Activated CD4-positive, alpha-beta T cell treated with anti-CD3 and anti-CD28 coated beads for 36 hours (primary cell): ENCODE results near the gene PTGER4. TPM values are rescaled to one million over a fixed set of nuclear protein-coding genes. Genes with fewer than 3 reads are reported as not detected.
"Not testable (repeated sequence)": the region's sequence is repeated elsewhere in the genome, so short reads cannot be mapped to it uniquely, and the experiment has no call there.

Experiments
- ATAC-seq: fragments of 200-7000 bp; cut with Tn5 transposase; one replicate; pipeline ENCODE4 v1.10.0; 2021; ENCODE audit warnings: mild to moderate bottlenecking, moderate library complexity
- CTCF ChIA-PET: fragments of 350-600 bp; sonication (Branson Sonifier 250); formaldehyde crosslinking; loops from one replicate; lab custom pipeline; 2021; ENCODE audit warnings: antibody characterized with exemption; lab: Charles Lee
- POLR2A ChIA-PET: fragments of 350-600 bp; sonication (Branson Sonifier 250); formaldehyde crosslinking; loops from one replicate; lab custom pipeline; 2021; ENCODE audit warnings: antibody characterized with exemption, inconsistent platforms; lab: Charles Lee
- DNase-seq: peaks from one replicate; pipeline ENCODE4 v3.0.0-alpha.2; 2020
- H3K27ac Mint-ChIP-seq: one replicate; pipeline ENCODE4 v1.8.0; 2021; ENCODE audit warnings: mixed read lengths
- H3K27me3 Mint-ChIP-seq: one replicate; pipeline ENCODE4 v1.8.0; 2021; ENCODE audit warnings: mixed read lengths
- H3K36me3 Mint-ChIP-seq: one replicate; pipeline ENCODE4 v1.8.0; 2021; ENCODE audit warnings: low read depth, mixed read lengths
- H3K4me1 Mint-ChIP-seq: one replicate; pipeline ENCODE4 v1.8.0; 2021; ENCODE audit warnings: mixed read lengths
- H3K4me3 Mint-ChIP-seq: one replicate; pipeline ENCODE4 v1.8.0; 2021; ENCODE audit warnings: mild to moderate bottlenecking, moderate library complexity, mixed read lengths
- H3K9me3 Mint-ChIP-seq: one replicate; pipeline ENCODE4 v1.8.0; 2021; ENCODE audit warnings: low read depth, mixed read lengths
- intact Hi-C, 2 experiments: fragments of 100-400 bp; cut with DNase I in 1 of 2; cut with micrococcal nuclease in 1 of 2; formaldehyde crosslinking; loops; one replicate each; pipeline versions ENCODE4 v1.14.2 to v1.15.1; 2022 to 2024; cut with DNase I, micrococcal nuclease
- total RNA-seq, 2 experiments: library from RNA; stranded (reverse); gene quantifications; one replicate each; pipeline ENCODE4 v1.2.3, GENCODE V29; 2021

Gene PTGER4
- total RNA-seq, 2 experiments from 2014 or later = 71.7 to 91.2 TPM

DNA sequence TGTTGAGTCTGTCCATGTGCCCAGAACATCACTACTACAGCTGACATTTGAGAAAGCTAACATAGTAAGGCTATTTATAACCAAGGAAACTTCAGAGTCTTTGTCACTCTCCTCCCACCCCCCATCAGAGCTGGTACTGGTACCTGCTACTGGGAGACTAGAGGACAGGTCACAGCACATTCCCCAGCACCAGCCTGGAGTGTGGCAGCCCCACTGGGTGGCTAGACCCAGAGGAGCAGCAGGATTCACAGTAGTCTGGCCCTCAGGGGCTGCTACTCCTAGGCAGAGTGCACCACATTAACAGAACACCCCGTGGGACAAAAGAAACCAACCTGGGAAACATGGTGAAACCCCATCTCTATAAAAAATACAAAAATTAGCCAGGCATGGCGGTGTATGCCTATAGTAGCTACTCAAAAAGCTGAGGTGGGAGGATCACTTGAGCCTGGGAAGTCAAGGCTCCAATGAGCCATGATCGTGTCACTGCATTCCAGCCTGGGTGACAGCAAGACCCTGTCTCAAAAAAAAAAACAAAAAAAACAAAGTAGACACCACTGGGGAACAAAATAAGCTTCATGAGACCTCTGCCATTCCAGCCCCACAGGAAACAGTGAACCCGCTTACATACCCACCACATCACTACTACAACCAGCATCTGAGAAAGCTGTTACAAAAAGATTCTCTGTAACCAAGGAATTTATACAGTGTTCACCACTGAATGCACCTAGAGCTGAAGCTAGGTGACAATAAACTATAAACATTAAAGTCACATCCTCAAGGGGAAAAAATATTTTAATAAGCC lies 26.3 kb upstream of the PTGER4 start:
- no peak for DNase-seq
- ChIA-PET POLR2A (interaction anchor here (0.6 to 0.7 kb wide), 3 partner anchors 27 to 269 kb away, joined by 3 read pairs; partner anchors contain the start of gene PTGER4), CTCF (interaction anchor here (1.1 to 1.7 kb wide), 2 partner anchors 19 to 20 kb away, joined by 3 read pairs; no protein-coding TSS in a partner anchor)
- Mint-ChIP-seq H3K27ac (peak overlapping the region; percentile 91), H3K36me3 (peaks cover 2% of the 10 kb centered on the region), H3K27me3 (no peaks in the 10 kb centered on the region), H3K4me3 (peak overlapping the region; percentile 71), H3K9me3 (peaks cover 3% of the 10 kb centered on the region), H3K4me1 (peaks cover 64% of the 10 kb centered on the region)
- intact Hi-C loops = loop anchor here (2.0 kb wide), 3 partner anchors 21 to 75 kb away; partner anchors contain the start of gene PTGER4 (in 1 of the 2)
- ATAC-seq = peak; percentile 14

GRCh38 chr5:40654377-40654991 lies 25.2 kb upstream of the PTGER4 start:
- H3K27ac Mint-ChIP-seq = peak overlapping the region; percentile 91
- no peaks in the 10 kb centered on the region for H3K27me3 Mint-ChIP-seq
- DNase-seq = no peak
- ChIA-PET POLR2A (interaction anchor here (0.7 kb wide), 2 partner anchors 31 to 1490 kb away, joined by 3 to 7 read pairs; no protein-coding TSS in a partner anchor), CTCF (interaction anchor here (0.6 to 1.7 kb wide), 6 partner anchors 16 to 37 kb away, joined by 3 to 4 read pairs (median 3); no protein-coding TSS in a partner anchor)
- peaks cover 3% of the 10 kb centered on the region for H3K9me3 Mint-ChIP-seq
- intact Hi-C loops = loop anchor here (2.0 kb wide), 2 partner anchors 20 to 24 kb away; partner anchors contain the start of gene PTGER4 (in 1 of the 2)
- peak; percentile 11 for ATAC-seq
- peak overlapping the region; percentile 71 for H3K4me3 Mint-ChIP-seq
- H3K4me1 Mint-ChIP-seq = peaks cover 59% of the 10 kb centered on the region
- H3K36me3 Mint-ChIP-seq = no peaks in the 10 kb centered on the region

- Mint-ChIP-seq H3K4me1 (peaks cover 53% of the 10 kb centered on the region), H3K4me3 (peak overlapping the region; percentile 59)
- intact Hi-C loops = loop anchor here (2.0 to 5.0 kb wide), 3 partner anchors 20 to 1573 kb away; partner anchors contain the start of gene PTGER4 (in 1 of the 2)
These were observed 24.6 kb upstream of the PTGER4 start for GRCh38 chr5:40655138-40655537.

DNA sequence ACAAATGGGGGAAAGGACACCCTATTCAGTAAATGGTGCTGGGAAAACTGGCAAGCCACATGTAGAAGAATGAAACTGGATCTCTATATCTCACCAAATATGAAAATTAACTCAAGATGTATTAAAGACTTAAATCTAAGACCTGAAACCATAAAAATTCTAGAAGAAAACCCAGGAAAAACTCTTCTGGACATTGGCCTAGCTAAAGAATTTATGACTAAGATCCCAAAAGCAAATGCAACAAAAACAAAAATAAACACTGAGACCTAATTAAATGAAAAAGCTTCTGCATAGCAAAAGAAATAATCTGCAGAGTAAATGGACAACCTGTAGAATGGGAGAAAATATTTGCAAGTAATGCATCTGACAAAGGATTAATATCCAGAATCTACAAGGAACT lies 23.6 kb upstream of the PTGER4 start:
- H3K27ac Mint-ChIP-seq, DNase-seq, ATAC-seq, H3K36me3 Mint-ChIP-seq, H3K4me3 Mint-ChIP-seq, H3K27me3 Mint-ChIP-seq, H3K9me3 Mint-ChIP-seq, POLR2A ChIA-PET: not testable (repeated sequence)
- intact Hi-C loops = loop anchor here in 1 of 2 experiments (5.0 kb wide), 1 partner anchor 1574 kb away; no protein-coding TSS in a partner anchor
- CTCF ChIA-PET = interaction anchor here (1.4 to 1.5 kb wide), 2 partner anchors 9 to 15 kb away, joined by 3 to 4 read pairs; no protein-coding TSS in a partner anchor
- H3K4me1 Mint-ChIP-seq = peaks cover 48% of the 10 kb centered on the region

More at GRCh38 chr5:40655138-40655537, 24.6 kb upstream of the PTGER4 start:
- peak overlapping the region; percentile 91 for H3K27ac Mint-ChIP-seq
- no peak for DNase-seq
- ATAC-seq = peak; percentile 55
- H3K27me3 Mint-ChIP-seq = no peaks in the 10 kb centered on the region
- H3K36me3 Mint-ChIP-seq = no peaks in the 10 kb centered on the region
- ChIA-PET CTCF (interaction anchor here (0.6 to 1.7 kb wide), 7 partner anchors 10 to 38 kb away, joined by 3 to 4 read pairs (median 3); no protein-coding TSS in a partner anchor), POLR2A (interaction anchor here (0.7 kb wide), 2 partner anchors 32 to 1491 kb away, joined by 3 to 7 read pairs; no protein-coding TSS in a partner anchor)
- peaks cover 3% of the 10 kb centered on the region for H3K9me3 Mint-ChIP-seq

DNA sequence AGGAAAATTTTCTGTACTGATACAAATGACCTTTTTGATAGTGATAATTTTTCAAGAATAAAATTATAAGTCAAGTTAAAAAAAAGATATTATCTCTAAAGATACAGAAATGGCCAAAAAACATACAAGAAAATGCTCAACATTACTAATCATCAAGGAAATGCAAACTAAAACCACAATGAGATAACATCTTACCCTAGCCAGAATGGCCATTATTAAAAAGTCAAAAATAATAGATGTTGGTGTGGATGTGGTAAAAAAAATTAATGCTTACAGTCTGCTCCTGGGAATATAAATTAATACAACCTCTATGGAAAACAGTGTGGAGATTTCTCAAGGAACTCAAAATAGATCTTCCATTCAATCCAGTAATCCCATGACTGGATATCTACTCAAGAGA lies 22.9 kb upstream of the PTGER4 start:
- peaks cover 3% of the 10 kb centered on the region for H3K9me3 Mint-ChIP-seq
- DNase-seq (no peak), ATAC-seq (no peak)
- ChIA-PET CTCF (no interaction called here), POLR2A (no interaction called here)
- H3K4me3 Mint-ChIP-seq = no peak overlapping the region
- no peaks in the 10 kb centered on the region for H3K27me3 Mint-ChIP-seq
- intact Hi-C loops = loop anchor here in 1 of 2 experiments (5.0 kb wide), 1 partner anchor 1574 kb away; no protein-coding TSS in a partner anchor
- no peaks in the 10 kb centered on the region for H3K36me3 Mint-ChIP-seq
- peaks cover 48% of the 10 kb centered on the region for H3K4me1 Mint-ChIP-seq
- H3K27ac Mint-ChIP-seq = no peak overlapping the region

DNA sequence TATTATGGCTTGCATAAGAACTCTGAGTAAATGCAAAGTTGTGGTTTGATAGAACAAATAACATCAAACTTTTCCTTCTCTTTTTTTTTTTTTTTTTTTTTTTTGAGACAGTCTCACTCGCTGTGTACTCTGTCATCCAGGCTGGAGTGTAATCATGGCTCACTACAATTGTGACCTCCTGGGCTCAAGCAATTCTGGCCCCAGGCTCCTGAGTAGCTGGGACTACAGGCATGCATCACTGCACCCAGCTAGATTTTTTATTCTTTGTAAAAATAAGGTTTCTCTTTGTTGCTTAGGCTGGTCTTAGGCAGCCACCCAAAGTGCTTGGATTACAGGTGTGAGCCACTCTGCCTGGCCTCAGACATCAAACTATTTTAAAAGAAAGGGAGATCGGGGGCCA lies 19.0 kb upstream of the PTGER4 start:
- DNase-seq = no peak
- Mint-ChIP-seq H3K9me3 (peaks cover 3% of the 10 kb centered on the region), H3K27me3 (no peaks in the 10 kb centered on the region), H3K36me3 (no peaks in the 10 kb centered on the region), H3K27ac (no peak overlapping the region), H3K4me3 (no peak overlapping the region), H3K4me1 (peaks cover 10% of the 10 kb centered on the region)
- ChIA-PET CTCF (interaction anchor here (1.2 to 1.5 kb wide), 2 partner anchors 11 to 20 kb away, joined by 3 to 4 read pairs; no protein-coding TSS in a partner anchor), POLR2A (no interaction called here)
- no peak for ATAC-seq
- intact Hi-C loops = no loop called here

DNA sequence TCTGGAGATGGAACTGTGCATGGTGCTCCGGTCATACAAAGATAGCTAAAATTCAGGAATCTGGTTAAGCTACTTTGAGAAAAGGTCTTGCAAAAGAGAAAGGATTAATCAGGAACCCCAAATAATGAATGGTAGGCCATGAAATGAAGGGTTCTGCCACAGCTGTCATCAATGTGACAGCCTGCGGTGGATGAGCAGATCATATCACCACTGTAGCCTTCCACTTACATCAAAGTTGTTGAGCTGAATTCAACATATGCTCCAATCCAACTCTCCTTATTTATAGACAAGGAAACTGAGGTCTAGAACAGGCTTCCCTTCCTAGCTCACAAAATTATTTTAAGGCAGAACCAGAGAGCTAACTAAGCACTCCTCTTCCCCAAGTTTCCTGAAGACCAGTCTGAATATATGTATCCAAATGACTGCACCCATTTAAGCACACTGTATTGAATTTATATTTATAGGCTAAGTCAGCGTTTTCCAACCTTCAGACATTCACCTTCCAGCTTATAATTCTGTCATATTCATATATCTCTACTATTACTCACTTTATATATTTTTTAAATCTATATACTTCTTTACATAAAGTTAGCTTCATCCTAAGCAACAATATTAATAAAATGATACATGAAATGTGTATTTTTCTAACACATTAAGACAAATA lies 13.9 kb upstream of the PTGER4 start:
- H3K27me3 Mint-ChIP-seq = no peaks in the 10 kb centered on the region
- peaks cover 23% of the 10 kb centered on the region for H3K4me1 Mint-ChIP-seq
- POLR2A ChIA-PET = interaction anchor here (0.5 kb wide), 1 partner anchor 116 kb away, joined by 4 read pairs; no protein-coding TSS in a partner anchor
- H3K9me3 Mint-ChIP-seq = no peaks in the 10 kb centered on the region
- no peak overlapping the region for H3K4me3 Mint-ChIP-seq
- CTCF ChIA-PET = interaction anchor here (0.7 to 1.2 kb wide), 2 partner anchors 10 to 21 kb away, joined by 4 read pairs; no protein-coding TSS in a partner anchor
- H3K27ac Mint-ChIP-seq = no peak overlapping the region
- DNase-seq (no peak), ATAC-seq (no peak)
- intact Hi-C loops = no loop called here
- no peaks in the 10 kb centered on the region for H3K36me3 Mint-ChIP-seq

DNA sequence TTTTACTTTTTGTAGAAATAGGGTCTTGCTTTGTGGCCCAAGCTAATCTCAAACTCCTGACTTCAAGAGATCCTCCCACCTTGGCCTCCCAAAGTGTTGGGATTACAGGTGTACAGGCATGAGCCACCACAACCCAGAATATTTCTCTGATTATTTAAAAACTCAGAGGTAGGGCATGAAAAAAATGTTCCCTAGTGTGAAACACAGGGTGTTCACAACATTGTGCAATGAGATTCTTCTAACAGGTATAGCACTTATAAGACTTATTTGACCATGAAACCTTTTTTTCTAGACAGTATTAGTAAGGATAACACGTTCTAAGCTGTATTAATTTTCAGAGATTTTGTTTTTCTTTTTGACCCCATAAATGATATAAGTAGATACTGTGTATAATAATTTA lies 13.1 kb upstream of the PTGER4 start:
- Mint-ChIP-seq H3K27ac (no peak overlapping the region), H3K27me3 (no peaks in the 10 kb centered on the region), H3K4me3 (no peak overlapping the region), H3K9me3 (no peaks in the 10 kb centered on the region), H3K36me3 (no peaks in the 10 kb centered on the region), H3K4me1 (peaks cover 30% of the 10 kb centered on the region)
- intact Hi-C loops = no loop called here
- CTCF ChIA-PET = no interaction called here
- no peak for ATAC-seq
- DNase-seq = no peak
- POLR2A ChIA-PET = no interaction called here

DNA sequence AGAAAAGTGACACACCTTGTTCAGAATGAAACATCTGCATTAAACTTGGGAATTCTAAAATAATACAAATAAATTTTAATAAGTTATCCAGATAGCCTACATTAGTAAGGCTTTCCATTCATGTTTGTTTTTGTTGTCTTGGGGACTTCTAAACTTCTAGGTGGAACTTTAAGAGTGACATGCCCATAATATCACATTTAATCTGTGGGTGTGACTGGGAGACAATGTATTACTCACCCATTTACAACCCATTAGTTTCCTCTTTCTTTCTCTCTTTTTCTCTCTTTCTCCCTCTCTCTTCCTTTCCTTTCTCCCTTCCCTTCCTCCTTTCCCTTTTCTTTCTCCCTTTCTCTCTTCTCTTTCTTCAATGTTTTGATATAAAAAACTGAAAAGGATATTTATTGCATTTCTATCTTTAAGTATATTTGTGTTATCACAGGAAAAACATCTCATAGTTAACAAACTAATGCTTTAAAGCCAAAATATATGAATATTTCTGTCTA lies 12.5 kb upstream of the PTGER4 start:
- intact Hi-C loops = no loop called here
- Mint-ChIP-seq H3K36me3 (no peaks in the 10 kb centered on the region), H3K4me3 (no peak overlapping the region), H3K27ac (no peak overlapping the region), H3K9me3 (no peaks in the 10 kb centered on the region), H3K4me1 (peaks cover 36% of the 10 kb centered on the region), H3K27me3 (no peaks in the 10 kb centered on the region)
- ChIA-PET CTCF (no interaction called here), POLR2A (no interaction called here)
- no peak for ATAC-seq
- DNase-seq = no peak

DNA sequence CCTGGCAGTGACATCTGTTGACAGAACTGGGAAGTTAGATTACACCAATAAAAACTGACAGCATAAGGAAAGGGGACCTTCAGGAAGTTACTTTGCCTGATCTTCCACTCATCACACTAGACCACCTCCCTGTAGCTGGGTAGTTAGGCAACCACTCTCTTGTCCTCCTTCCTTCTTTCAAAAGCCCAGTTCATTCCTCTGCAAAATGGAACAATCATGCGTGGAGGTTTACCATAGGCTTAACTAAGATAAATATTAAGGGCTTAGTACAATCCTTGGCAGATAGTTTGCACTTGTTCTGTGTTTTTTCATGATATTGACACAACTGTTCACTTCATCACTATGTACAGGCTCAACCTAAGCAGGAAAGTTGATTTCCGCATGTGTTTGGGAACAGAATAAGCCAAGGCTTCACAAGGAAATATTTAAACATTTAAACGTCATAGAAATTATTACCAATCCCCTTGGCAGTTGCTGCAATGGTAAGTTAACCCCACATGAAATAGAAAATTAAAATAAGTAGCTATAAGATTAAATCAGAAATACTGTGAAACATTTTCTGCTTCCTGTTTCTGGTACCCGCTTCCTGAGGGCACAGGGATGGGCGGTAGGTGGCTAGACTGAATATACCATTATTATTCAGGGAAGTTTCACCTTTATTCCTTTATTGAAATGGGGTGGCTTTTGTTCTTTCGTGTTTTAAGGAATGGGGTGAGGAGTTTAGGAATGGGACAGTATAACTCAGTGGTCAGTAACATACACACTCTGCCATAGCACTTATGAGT lies 9.9 kb upstream of the PTGER4 start:
- Mint-ChIP-seq H3K36me3 (no peaks in the 10 kb centered on the region), H3K27me3 (no peaks in the 10 kb centered on the region), H3K27ac (peak overlapping the region; percentile 38), H3K4me3 (no peak overlapping the region), H3K9me3 (no peaks in the 10 kb centered on the region), H3K4me1 (peaks cover 60% of the 10 kb centered on the region)
- no peak for ATAC-seq
- intact Hi-C loops = loop anchor here in 1 of 2 experiments (10.0 kb wide), 1 partner anchor 45 kb away; no protein-coding TSS in a partner anchor
- ChIA-PET CTCF (interaction anchor here (0.6 to 2.0 kb wide), 6 partner anchors 14 to 537 kb away, joined by 3 to 7 read pairs (median 3); no protein-coding TSS in a partner anchor), POLR2A (no interaction called here)
- no peak for DNase-seq
